Breast epithelium (tissue), 3 donors: ENCODE data around the gene SPATA12.

Experiments used
- CTCF ChIP-seq, 3 donors: fragments of 450-650 bp; IDR thresholded peaks; one replicate each; pipeline ENCODE4 v1.5.1; 2016 to 2017; ENCODE audit warnings: antibody characterized with exemption in 3 of 3, mild to moderate bottlenecking in 3 of 3, moderate library complexity in 3 of 3
- POLR2AphosphoS5 ChIP-seq, 3 donors: sonication (generic); formaldehyde crosslinking; IDR thresholded peaks; one replicate each; pipeline ENCODE4 v1.6.1; 2017; ENCODE audit warnings: antibody characterized with exemption in 3 of 3

- no peak for TF ChIP-seq CTCF (IDR thresholded peaks at IDR 0.05)
- TF ChIP-seq POLR2AphosphoS5 (IDR thresholded peaks at IDR 0.05): peak in 2 of 3 donors; percentile 29 to 36
These were observed at the start of gene SPATA12 for GRCh38 chr3:57060089-57060821.
